NCI-H2107 treated with DMSO at 0.1 percent for 48 hours (cell line): ENCODE results near the gene PIEZO2.
"Not testable (repeated sequence)": the region's sequence is repeated elsewhere in the genome, so short reads cannot be mapped to it uniquely, and the experiment has no call there.

Experiments
- DNase-seq: peaks from one replicate; lab custom pipeline; 2025; ENCODE audit not compliant: unreplicated experiment; lab: John Stamatoyannopoulos, UW

The PIEZO2 gene

DNA sequence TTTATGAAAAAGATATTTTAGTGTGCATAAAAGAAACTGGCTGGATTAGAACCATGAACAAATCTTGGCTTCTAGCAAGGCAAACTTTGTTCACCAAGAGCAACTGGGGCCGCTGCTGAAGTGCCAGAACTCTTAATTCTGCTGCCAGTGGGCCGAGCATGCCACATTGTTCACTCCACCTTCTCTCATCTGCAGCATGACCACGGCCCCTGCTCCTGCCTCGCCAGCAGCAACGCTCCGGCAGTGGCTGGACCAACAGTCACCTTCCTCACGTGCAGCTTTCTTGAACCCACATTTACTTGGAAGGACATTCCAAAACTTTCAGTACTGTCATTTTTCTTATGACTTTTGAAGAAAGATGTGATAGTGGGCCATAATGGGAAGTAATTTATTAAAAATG lies 213.8 kb downstream of the PIEZO2 start:
- no peak for DNase-seq

DNA sequence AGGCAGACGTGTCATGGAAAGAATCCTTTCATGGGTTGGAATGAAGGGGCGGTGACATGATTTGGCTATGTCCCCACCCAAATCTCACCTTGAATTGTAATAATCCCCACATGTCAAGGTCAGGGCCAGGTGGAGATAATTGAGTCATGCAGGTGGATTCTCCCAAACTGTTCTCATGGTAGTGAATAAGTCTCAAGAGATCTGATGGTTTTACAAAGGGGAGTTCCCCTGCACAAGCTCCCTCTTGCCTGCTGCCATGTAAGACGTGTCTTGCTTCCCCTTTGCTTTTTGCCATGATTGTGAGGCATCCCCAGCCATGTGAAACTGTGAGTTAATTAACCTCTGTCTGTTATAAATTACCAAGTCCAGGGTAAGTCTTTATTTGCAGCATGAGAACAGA lies 215.7 kb downstream of the PIEZO2 start:
- DNase-seq, result not testable (repeated sequence)

DNA sequence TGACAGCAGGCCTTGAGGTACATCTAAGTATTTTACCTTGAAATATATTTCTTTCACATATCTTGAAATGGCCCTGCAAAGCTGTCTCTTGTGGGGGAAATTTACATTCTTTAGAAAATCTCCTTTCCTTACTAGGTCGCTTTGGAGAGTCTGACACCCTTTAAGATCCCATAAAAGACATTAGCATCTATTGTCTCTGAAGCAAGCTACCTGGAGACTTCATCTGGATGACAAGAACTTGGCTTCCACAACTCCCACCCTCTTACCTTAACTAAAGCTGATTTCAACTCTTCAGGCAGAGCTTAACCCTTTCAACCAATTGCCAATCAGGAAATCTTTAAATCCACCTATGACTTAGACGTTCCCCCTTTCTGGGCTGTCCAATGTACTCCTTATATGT lies 219.3 kb downstream of the PIEZO2 start:
- DNase-seq, result no peak

DNA sequence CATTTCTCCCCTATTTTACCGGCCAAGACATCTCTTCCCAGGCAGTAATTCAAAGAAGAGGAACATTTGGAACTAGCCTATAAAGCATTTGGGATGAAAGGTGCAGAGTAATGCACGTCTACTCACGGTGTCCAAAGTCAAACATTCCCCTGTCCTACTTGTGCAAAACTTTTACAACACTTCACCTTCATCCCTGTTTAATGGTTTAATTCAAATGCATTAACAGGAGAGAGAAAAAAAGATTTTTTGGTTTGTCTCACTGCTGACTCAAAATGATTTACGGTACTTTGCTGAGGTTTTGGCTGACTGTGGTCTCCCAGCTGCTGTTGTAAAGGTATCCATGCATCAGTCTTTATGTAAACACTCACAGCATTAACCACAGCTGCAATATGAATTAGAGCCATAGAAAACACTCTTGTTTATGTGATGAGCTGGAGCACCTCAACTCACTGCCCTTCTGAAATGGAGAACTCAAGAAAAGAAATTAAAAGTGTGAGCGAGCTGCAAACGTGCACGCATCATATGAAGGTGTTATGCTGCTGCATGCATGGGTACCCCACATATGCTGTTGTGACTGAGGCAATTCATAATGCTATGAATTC lies 220.5 kb downstream of the PIEZO2 start:
- no peak for DNase-seq

DNA sequence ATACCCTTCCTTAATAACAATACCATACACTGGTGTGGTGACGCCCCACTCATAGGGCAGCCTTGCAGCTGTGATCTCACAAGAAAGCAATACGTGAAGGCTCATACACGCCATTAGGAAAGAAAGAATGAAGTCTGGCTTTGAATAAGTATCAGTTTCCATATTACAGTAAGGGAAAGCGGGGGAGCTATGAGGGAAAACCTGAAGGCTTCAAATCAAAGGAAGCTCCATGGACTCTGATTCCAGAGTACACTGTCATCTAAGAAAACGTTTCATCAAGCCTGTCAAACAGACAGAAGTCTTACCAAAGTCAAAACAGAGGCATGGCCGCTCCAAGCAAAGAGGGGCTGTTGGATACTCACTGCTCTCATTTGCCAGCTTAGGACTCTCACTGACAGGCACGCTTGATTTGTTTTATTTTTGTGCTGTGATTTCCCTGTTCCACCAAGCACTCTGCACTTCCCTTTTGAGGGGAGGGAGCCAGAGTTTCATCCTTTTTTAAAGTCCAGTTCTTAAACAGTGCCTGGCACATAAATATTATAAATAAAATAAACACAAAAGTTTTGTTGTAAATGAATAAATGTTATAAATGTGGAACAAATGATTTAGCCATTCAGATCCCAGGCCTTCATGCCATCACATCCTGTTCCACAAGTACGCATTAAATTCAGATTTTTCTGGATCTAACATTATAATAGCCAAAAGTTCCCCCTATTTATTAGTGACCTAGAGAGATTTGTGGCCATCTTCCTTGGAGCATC lies 221.2 kb downstream of the PIEZO2 start:
- DNase-seq, result no peak

DNA sequence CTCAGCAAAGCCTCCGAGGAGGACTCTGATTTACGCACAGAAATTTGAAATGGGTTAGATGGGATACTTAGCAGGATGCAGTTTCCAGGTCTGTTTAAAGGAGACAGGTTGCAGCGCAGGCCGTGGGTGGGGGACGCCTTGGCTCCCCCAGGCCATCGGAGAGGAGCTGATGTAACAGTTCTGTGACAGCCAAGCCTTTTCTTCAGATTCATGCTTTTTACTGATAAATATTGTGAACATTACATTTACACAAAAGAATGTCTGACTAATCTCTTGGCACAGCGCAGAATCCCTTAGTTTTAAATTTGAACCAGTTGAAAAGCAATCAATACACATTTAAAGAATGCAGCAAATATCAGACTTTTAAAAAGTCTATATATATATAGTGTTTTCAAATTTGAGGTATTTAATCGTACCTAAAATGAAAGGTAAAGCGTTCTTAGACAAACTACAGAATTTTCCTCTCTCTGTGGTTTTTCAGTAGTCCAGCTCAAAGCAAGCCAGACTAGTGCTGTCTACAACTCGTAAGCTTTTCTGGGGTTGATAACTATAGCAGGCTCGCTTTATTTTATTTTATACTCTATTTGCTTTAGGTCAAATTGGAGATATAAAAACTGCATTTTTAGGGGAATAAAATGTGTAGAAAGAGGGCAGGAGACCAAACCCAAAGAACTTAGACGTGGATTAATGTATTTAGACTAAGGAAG lies 221.9 kb downstream of the PIEZO2 start:
- DNase-seq, result no peak

DNA sequence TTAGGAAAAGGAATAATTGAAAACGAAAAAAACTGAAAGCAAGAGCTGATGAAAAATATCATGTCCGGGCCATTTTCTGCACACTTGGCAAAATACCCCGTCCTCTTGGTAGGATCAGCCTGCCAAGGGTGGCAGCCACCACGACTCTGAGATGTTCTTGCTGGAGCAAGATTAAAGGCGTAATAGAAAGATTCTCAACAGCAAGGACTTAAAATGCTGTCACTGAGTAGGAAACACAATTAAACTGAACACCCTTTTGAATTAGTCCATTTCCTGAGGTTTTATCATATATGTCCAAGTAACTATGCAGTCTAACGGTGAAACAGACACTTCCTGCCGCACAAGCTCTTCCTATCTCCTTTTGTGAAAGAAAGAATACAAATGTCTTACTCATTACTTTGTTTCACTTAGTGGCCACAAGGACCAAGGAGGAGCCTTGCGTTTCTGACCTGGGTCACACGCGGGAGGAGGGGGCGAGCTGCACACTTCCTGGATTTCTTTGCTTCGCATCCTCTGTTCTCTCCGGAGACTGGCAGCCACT lies 222.7 kb downstream of the PIEZO2 start:
- DNase-seq, result no peak

DNA sequence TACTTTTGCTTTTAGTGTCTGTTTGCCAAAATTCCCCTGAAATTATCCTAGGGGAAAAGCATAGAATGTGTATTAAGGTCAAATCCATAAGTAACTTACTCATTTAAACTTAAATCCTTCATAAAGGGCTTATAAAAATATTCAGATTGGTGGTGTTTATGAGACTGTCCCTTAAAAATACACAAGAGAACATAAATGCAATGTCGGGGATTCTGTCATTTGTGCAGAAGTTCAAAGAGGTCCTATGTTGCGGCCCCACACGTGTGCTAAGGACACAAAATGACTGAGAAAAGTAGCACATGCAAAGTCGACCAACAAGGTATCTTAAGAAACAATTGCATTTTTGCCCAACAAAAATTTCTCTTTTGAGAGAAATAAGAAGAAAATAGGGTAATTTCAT lies 225.1 kb downstream of the PIEZO2 start:
- DNase-seq, result no peak

DNA sequence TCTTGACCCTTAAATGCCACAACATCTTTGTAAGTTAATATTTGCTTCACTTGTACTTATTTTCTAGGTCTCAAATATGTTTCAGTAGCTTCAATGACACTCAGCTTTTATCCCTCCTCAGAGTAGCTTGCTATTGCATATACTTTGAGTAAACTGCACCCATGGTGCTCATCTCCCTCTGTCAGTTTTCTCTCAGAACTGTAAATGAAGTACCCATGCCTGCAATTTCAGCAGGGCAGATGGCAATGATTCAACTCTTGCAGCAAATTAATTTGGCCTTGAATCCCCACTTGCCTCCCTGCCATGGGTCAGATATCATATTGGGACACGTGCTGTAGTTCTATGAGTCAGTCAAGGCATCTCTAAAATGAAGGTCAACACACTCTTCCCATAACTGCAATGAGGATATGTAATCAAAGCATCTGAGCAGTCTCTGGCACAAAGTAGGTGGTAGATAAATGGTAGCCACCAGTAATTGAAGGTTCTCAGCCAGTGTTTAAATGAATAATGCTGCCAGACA lies 225.8 kb downstream of the PIEZO2 start:
- DNase-seq, result no peak

DNA sequence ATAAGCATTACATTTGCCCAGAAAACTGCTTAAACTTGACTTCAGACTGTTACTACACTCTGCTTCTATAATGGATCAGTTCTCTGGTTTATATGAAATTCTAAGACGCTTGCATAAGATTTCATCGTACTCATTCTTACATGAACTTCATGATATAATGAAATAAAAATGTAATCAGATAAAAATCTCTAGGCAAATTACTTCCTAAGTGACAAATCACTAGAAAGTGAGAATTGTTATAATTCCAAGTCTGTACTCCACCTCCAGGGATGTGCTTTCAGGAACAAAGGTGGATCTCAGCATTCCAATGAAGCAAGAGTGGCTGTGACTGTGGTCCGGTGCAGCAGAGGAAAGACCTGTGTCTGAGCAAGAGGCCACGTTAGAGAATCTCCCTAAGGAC lies 226.2 kb downstream of the PIEZO2 start:
- DNase-seq, result no peak

DNA sequence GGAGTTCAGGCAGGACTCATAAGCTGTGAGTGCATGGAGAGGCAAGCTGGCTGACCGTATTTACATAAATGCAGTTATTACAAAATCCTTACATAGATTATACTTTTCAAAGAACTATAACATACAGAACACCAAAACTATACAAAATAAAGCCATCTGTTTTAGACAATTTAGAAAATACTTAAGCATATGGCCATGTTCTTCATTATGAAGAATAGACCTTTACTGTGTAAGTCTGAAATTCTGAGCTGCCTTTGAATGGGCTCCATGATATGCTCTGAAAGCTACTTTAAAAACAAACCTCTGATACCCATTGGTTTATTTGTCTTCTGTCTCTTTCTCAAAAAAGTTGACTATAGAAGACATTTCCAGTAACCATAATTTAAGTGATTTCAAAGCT lies 226.7 kb downstream of the PIEZO2 start:
- not testable (repeated sequence) for DNase-seq

DNA sequence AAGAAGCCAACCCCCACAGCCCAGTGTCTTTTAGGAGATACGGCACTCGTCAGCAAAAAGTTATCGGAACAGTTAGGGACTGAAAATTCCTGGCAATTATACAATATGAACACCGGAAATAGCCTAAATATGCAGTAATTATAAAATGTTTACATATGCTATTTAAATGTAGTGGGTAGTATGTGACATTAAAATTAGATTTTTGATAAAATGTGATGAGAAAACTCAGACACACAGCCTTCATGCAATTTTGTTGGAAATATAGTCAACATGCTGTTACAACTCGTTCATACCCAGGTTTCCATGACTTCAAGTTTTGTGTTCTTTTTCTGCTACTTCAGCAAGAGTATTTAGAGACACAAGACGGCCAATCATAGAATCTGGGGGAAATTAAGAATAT lies 229.1 kb downstream of the PIEZO2 start:
- DNase-seq, result not testable (repeated sequence)

DNA sequence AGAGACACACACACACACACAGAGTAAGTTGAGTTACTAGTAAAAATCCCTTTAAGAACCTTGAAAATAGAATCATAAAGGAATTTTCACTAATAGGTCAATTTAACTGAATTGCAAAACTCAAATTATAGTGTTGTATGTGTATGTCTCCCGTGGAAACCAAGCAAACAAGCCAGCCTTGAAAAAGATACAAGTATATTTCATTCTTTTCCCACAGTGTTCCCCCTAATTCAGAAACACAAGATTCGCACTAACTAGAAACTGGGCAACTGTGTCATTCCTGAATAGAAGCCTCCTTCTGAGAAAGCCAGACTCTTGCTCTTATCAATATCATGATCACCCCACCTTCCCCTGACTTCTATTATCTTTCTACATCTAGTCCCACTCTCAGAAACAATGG lies 229.5 kb downstream of the PIEZO2 start:
- no peak for DNase-seq

DNA sequence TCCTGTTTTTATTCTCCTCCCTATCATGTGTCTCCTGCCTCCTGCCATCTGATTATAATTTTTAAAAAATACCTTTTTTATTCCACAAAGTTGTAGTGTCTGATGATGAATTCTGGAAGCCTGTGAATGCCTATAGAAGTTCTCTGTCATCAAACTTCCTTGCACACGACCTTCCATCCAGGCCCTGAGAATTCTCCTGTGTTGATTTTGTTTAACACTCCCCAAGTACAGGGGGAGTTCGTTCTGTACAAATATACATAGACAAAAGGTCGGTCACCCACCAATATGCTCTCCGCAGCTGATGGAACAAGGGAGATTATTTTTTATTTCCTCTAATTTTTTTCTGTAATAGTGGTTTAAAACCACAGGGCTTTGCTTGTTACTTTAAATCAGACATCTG lies 232.5 kb downstream of the PIEZO2 start:
- no peak for DNase-seq

DNA sequence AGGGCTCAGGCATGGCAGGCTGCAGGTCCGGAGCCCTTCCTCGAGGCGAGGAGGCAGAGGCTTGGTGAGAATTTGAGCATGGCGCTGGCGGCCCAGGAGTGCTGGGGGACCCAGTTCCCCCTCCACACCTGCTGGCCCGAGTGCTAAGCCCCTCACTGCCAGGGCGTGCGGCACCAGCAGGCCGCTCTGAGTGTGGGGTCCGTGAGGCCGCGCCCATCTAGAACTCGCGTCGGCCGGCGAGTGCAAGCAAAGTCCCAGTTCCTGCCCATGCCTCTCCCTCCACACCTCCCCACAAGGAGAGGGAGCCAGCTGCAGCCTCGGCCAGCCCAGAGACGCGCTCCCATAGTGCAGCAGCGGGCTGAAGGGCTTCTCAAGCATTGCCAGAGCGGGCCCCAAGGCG lies 233.0 kb downstream of the PIEZO2 start:
- DNase-seq, result no peak

DNA sequence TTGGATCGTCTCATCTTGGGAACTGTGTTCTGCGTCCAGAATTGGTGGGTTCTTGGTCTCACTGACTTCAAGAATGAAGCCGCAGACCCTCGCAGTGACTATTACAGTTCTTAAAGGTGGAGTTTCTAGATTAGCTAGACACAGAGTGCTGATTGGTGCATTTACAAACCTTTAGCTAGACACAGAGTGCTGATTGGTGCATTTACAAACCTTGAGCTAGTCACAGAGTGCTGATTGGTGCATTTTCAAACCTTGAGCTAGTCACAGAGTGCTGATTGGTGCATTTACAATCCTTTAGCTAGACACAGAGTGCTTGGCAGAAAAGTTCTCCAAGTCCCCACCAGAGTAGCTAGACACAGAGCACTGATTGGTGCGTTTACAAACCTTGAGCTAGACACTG lies 233.6 kb downstream of the PIEZO2 start:
- not testable (repeated sequence) for DNase-seq

DNA sequence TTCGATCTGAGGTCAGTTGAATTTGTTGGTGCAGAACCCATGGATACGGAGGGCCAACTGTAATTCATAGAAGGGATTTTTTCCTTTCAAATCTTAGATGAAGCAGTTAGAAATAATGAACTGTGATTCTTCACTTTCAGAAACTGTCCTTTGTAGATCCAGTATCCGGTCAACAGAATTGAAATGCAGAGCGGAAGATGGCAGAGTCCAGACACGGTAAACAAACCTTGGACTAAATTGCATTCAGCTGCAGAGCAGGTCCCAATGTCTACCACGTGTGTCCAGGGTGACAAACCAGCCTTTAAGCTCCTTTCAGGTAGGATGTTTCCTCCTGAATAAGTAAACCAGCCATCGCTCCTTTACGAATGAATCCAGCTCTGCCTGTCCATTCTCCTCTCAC lies 234.8 kb downstream of the PIEZO2 start:
- not testable (repeated sequence) for DNase-seq

DNA sequence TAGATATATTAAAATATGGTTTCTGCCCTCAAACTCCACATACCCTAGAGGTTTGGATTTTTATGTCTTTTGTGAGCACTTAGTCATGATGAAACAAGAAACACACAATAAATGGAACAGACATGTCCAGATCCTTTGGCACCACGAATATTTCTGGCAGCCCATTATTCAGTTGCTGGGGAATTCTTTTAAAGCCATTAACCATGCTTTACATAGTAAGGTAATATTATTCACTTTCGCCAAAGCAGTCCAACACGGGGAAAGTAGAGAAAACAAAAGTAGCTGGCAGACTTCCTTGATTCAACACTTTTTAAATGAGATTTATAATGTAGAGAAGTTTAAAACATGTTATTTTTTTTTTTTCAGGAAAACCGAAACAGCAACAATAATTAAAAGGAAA lies 235.4 kb downstream of the PIEZO2 start:
- no peak for DNase-seq

DNA sequence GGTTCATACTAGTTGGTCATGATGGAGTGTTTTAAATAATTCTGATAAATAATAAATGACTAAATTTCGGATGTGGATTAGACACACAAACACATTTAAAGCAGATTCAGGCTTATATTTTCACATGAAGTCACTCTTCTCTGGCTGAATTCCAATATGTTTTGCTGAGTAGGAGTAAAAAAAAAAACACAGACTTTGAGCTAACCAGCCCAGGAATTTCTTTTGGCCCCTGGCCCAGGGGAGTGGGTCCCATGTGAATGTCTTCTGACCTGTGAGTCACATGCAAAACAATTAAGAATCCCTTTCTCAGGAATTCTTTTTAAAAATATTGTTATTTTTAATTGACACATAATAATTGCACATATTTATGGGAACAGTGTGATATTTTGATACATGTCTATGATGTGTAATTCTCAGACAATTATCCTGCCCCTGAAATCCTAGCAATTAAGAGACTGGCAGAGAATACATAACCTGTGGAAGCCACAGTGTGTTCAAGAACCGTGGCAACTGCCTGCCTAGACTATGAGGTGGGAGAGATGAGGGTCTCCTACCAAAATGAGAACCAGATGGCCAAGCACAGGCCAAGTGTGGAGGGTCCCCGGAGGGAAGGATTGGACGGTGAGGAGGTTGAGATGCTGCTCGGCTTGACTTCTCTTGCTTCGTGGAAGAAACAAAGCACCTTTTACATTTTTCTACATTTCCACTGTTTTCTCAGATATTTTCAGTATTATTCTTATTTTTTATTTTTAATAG lies 236.4 kb downstream of the PIEZO2 start:
- no peak for DNase-seq

DNA sequence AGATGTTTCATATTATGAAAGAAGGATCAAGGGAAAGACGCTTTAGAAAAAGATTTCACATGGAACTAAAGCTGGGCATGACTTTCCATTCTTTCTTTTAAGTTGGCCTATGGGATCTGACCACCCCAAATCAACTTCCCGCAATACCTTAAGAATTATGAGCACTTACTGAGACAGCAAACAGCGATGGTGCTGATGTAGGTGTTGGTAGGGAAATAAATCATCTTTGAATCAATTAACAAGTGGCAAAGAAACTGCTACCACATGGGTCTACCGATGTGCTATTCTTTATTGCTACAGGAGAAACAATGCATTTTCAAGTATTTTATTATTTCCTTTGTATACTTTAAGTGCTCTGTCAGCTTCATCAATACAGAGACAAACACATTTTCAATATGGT lies 239.6 kb downstream of the PIEZO2 start:
- no peak for DNase-seq

DNA sequence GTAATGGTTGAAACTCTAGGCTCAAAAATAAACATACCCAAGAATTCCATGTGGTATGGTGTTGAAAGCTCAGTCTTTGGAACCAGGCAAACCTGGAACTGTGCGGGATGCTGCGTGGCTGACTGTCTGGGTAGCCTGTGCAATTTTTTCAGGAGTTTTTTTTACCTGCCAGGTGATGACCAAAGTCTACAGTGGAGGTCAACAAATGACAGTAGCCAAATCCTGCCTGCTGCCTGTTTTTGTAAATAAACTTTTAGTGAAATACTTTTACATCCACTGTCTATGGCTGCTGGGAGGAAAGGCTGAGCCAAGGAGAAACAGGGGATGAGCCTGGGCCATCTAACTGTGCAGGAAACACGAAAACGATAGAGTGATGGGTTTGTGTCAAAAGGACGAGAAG lies 240.6 kb downstream of the PIEZO2 start:
- DNase-seq, result no peak
